ENCODE measurements around the gene ATP8B1.
A peak's percentile ranks its signal among the peaks of the same experiment; 100 is the strongest.
"Not testable (repeated sequence)": the region's sequence is repeated elsewhere in the genome, so short reads cannot be mapped to it uniquely, and the experiment has no call there.

Gene ATP8B1

DNA sequence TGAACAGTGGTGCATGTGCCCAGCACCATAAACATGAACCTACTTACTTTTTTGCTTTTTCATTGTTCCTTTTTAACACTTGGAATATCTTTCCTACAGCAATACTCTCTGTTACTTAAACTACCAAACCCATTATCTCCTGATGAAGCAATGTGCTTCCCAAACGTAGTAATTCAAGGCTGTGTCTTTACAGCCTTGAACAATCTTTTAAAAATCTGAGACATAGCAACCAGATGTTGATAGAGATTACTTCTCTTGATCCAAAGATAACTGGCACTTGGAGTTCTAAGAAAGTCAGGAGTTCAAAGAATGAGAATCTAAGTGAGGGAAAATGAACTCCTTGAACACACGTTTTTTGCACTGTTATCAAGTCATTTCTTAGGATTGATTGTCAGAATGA lies 40.4 kb downstream of the ATP8B1 start:
- DNase-seq: no peak

DNA sequence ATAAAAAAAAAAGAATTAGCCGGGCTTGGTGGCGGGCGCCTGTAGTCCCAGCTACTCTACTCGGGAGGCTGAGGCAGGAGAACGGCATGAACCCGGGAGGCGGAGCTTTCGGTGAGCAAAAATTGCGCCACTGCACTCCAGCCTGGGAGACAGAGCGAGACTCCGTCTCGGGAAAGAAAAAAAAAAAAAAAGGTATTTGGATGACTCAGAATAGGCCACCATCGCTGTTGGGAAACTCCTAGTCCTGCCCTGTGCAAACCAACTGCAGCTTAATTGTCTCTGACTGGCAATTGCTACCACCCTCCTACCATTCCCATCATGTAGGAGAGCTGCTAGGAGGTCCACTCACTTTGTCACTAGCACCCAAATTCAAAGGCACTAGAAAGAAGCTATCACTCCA lies 43.5 kb downstream of the ATP8B1 start:
- DNase-seq: no peak

GRCh38 chr18:57755473-57756067 lies 47.5 kb downstream of the ATP8B1 start:
- DNase-seq: no peak

DNA sequence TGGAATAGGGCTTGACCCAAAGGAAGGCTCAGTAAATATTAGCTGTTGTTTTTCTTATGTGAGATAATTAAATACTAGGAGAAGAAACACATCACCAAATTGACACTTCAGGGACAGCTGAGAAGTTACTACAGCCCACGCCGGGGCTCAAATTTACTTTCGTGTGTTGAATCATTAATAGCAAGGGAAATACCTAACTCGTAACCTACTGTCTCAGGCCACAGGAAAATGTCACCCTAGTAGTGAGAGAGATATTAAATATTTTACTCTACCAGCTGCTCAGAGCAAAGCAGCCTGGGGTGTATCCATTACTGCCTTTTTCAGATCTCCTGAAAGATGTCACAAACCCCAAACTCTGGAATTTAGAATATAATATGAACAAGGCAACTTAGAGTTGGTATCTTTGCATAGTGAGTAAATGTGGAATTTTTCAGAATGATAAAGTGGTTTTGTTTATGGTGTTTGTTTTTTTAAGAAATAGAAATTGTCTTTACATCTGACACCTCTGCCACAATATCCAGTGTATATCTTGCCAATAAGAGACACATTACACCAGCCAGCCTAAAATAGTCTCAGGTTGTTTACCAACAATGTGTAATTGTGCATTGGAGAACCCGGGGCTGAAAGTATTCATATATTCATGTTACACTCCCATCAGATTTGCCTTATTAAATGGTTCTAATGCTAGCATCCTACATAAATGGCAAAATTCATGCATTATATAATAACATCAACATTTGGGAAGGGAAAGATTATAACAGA lies 48.4 kb downstream of the ATP8B1 start:
- DNase-seq: no peak

DNA sequence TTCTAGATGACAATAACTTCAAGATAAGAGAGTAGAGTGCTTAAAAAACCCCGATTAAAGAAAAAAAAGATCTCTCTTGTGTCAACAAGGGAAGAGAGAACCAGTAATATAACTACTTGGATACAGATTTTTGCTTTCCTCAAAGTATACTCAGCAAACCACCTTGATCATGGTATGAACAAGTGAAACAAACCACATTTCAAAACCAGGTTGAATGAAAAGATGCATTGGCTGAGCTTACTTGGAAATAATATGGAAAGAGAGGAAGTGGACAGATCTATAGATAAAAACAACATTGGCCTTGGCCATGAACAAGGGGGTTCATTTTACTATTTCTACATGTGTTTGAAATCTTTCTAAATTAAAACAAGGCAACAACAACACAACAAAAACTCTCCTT lies 50.1 kb downstream of the ATP8B1 start:
- DNase-seq: no peak

DNA sequence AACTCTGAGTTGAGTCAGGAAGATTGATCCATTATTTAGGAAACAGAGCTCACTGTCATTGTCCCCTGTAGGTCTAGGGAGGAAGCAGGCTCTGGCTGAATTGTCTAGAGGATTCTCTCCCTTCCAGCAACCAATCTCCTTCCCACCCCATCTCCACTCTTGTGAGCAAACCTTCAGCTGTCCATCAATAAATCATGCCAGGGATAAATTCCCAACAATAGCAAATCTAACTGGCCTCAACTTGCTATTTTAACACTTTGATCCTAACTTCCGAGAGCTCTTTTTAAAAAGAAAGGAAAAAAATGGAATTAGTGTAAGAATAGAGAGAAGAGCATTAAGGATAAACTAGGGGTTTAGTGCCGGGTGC lies 53.5 kb downstream of the ATP8B1 start:
- no peak for DNase-seq

DNA sequence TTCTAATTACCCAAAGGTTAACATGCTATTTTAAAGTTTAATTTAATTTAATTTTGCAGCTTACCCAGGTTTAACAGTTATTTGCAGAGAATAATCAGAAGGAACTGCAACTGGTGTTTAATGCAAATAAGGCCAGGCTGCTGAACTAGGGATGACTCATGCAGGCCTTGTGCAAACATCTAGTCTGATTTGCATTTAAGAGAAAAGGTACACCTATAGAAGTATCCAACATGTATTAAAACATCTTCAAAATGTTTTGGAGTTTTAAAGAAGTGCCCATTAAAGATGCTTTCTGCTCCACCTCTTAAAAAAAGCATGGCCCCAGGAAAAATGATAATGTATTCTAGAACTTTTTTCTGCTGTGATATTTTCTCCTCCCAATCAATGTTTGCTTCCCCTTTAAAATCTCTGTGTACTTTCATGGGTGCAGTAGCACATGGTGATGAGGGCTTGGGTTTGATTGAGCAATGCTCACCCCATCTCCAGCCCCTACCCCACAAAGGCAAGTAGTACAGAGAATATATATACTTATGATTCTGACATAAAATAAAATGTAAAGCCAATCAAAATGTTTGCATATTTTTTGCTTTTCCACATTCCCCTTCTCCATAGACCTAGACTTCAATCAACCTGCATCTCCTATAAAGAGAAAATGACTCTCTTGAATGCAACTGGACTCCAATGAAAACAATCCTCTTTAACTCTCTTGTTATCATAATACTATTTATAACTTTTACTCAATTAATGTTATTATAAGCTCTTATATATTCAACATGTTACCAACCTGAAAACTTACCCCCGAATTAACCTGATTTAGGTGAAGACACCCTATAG lies 54.1 kb downstream of the ATP8B1 start:
- DNase-seq: peak; percentile 60 to 80 (median 71)

GRCh38 chr18:57747809-57748680 lies 55.1 kb downstream of the ATP8B1 start:
- no peak for DNase-seq

DNA sequence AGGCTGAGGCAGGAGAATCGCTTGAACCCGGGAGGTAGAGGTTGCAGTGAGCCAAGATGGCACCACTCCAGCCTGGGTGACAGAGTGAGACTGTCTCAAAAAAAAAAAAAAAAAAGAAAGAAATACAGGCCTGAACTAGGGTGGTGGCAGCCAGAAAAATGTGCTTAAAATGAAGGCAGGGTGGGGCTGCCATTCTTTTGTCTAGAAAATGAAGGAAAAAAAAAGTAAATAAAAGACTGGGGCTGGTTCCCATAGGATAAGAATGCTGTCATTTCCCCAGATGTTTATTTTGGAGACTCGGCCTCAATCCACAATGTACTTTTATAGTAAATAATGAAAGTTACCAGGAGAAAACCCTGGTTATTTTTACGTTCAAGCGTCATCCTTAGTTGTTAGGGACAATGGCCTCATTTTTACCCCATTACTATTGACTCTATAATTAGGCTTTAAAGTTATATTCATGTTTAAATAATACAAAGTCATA lies 58.9 kb downstream of the ATP8B1 start:
- DNase-seq: no peak

DNA sequence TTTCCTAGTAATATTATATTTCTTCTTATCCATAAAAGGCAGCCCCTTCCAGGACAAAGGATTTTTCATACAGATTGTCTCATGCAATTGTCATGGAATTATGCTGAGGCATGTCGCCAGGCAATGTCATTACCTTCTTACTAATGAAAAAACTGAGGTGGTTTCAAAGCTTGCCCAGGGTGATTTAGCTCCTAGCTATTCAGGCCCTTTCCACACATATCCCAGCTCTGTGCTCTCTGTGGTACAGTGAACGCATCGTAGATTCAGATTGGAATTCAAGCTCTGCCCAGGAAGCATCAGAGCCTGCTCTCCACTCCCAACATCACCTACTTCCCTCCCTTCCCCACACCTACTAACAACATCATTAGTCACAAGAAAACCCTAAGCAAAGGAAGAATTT lies 60.1 kb downstream of the ATP8B1 start:
- no peak for DNase-seq

GRCh38 chr18:57741273-57741672 lies 61.8 kb downstream of the ATP8B1 start:
- no peak for DNase-seq

GRCh38 chr18:57738078-57738477 lies 65.0 kb downstream of the ATP8B1 start:
- DNase-seq: no peak

DNA sequence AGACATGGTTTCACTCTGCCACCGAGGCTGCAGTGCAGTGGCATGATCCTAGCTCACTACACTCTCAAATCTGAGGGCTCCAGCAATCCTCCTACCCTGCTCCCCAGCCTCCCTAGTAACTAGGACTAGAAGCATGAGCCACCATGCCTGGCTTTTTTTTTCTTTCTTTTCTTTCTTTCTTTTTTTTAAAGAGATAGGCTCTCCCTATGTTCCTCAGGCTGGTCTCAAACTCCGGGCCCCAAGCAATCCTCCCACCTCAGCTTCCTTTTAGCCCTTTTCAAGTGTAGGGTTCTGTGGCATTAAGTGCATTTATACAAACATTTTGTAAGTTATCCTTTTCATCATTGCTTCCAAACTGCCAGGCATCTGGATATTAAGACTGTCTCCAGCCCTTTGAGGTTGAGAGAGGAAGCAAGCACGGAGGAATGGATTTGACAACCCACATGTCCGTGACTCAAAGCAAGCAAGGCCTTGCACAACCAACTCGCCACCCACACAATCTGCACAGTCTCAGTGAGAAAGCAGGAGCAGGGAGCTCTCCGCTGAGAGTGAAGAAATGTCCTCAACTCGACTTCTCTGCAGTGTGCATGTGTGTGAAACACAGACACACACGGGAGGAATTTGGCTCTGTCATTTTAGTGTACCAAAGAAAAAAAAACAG lies 65.6 kb downstream of the ATP8B1 start:
- peak; percentile 94 to 97 (median 97) for DNase-seq

DNA sequence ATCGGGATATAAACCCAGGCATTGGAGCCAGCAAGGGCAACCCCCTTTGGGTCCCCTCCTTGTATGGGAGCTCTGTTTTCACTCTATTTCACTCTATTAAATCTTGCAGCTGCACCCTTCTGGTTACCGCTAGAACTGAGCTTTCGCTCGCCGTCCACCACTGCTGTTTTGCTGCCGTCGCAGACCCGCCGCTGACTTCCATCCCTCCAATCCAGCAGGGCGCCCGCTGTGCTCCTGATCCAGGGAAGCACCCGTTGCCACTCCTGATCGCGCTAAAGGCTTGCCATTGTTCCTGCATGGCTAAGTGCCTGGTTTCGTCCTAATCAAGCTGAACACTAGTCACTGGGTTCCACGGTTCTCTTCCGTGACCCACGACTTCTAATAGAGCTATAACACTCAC lies 68.1 kb downstream of the ATP8B1 start:
- DNase-seq: not testable (repeated sequence)

DNA sequence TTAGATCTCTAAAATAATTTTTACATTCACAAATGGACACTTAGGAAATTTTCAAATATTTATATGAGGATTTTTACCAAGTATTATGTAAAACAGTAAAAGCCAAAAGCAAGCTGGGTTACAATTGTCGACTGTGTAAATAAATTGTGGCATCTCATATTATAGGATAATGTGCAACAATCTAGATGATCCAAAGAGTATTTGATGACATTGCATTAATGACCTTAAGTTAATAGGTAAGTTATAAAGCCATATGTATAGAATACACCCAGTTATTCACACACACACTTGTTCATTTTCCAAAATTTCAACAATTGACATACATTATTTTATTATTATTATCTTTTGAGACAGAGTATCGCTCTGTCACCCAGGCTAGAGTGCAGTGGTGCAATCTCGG lies 69.3 kb downstream of the ATP8B1 start:
- no peak for DNase-seq

GRCh38 chr18:57730146-57730545 lies 73.0 kb downstream of the ATP8B1 start:
- no peak for DNase-seq

- peak; percentile 57 to 80 (median 72) for DNase-seq
These were observed 74.1 kb downstream of the ATP8B1 start for GRCh38 chr18:57728941-57729511.

GRCh38 chr18:57727952-57728807 lies 74.9 kb downstream of the ATP8B1 start:
- peak; percentile 22 to 39 (median 32) for DNase-seq

- not testable (repeated sequence) for DNase-seq
These were observed 83.7 kb downstream of the ATP8B1 start for GRCh38 chr18:57719211-57719935.

GRCh38 chr18:57716549-57716948 lies 86.6 kb downstream of the ATP8B1 start:
- DNase-seq: no peak

All from suppressor macrophage treated with lipopolysaccharide for 1 hour (primary cell).